Panc1 (cell line): Measurements from ENCODE around the gene MX1. TPM values are rescaled to one million over a fixed set of nuclear protein-coding genes. Genes with fewer than 3 reads are reported as not detected.

ENCODE experiments used
- ATAC-seq: fragments of 200-7000 bp; cut with Tn5 transposase; 2 replicates; pipeline ENCODE4 v1.9.1; 2020; ENCODE audit warnings: mild to moderate bottlenecking, moderate library complexity
- BruUV-seq: library from RNA; stranded (reverse); fragments of 400-500 nt; replicated peaks from 2 replicates; lab custom pipeline; 2021; lab: Mats Ljungman, UMichigan
- CTCF ChIA-PET: fragments of 300-600 bp; sonication (Branson Sonifier 250); formaldehyde crosslinking; loops from one replicate; lab custom pipeline; 2022; ENCODE audit warnings: antibody characterized with exemption; lab: Charles Lee
- POLR2A ChIA-PET: fragments of 300-600 bp; sonication (Branson Sonifier 250); formaldehyde crosslinking; loops from one replicate; lab custom pipeline; 2022; ENCODE audit warnings: antibody characterized with exemption; lab: Charles Lee
- DNase-seq: peaks from one replicate; pipeline ENCODE4 v3.0.0-alpha.2; 2010; ENCODE audit warnings: low read depth, low spot score
- H3K27ac ChIP-seq: 2 replicates; pipeline ENCODE4 v1.5.1; 2011; ENCODE audit warnings: mild to moderate bottlenecking, low read length, inconsistent platforms
- H3K27me3 ChIP-seq: fragments of 200-500 bp; sonication (Bioruptor generic); 2 replicates; pipeline ENCODE4 v1.6.0; 2014; ENCODE audit warnings: low read length, inconsistent platforms; ENCODE audit not compliant: control insufficient read depth, insufficient read depth
- H3K36me3 ChIP-seq: fragments of 200-500 bp; sonication (Bioruptor generic); 2 replicates; pipeline ENCODE4 v1.5.1; 2014; ENCODE audit warnings: inconsistent platforms, mild to moderate bottlenecking, low read length, moderate library complexity; ENCODE audit not compliant: control insufficient read depth, insufficient read depth
- H3K4me1 ChIP-seq: 2 replicates; pipeline ENCODE4 v1.5.1; 2011; ENCODE audit warnings: inconsistent platforms, mild to moderate bottlenecking, low read length, moderate library complexity; ENCODE audit not compliant: control insufficient read depth, insufficient read depth
- H3K4me3 ChIP-seq, 2 experiments: 2 replicates each; pipeline ENCODE4 v1.5.1; 2011 to 2012; ENCODE audit warnings: low read depth in 2 of 2, low read length in 2 of 2, mild to moderate bottlenecking in 2 of 2, inconsistent platforms in 1 of 2, moderate library complexity in 1 of 2
- H3K9me3 ChIP-seq: fragments of 200-500 bp; sonication (Bioruptor generic); 2 replicates; pipeline ENCODE4 v1.5.1; 2014; ENCODE audit warnings: low read depth, mild to moderate bottlenecking, inconsistent platforms, low read length, moderate library complexity; ENCODE audit not compliant: control insufficient read depth, insufficient read depth
- CTCF ChIP-seq: fragments of 450-650 bp; IDR thresholded peaks from 2 replicates; pipeline ENCODE4 v1.5.1; 2017; ENCODE audit warnings: mild to moderate bottlenecking
- POLR2AphosphoS5 ChIP-seq: IDR thresholded peaks from 2 replicates; pipeline ENCODE4 v1.6.1; 2012; ENCODE audit warnings: mild to moderate bottlenecking, low read depth, low read length, moderate library complexity
- REST ChIP-seq, 2 experiments: IDR thresholded peaks; 2 replicates each; pipeline ENCODE4 v1.6.1; 2011 to 2012; ENCODE audit warnings: low read depth in 2 of 2, control low read depth in 1 of 2, low read length in 1 of 2, mild to moderate bottlenecking in 1 of 2, moderate library complexity in 1 of 2; ENCODE audit not compliant: insufficient read depth in 1 of 2
- SIN3A ChIP-seq: IDR thresholded peaks from 2 replicates; pipeline ENCODE4 v1.6.1; 2012; ENCODE audit warnings: low read depth, mild to moderate bottlenecking, low read length, moderate library complexity, borderline replicate concordance; ENCODE audit not compliant: insufficient read depth
- TCF7L2 ChIP-seq: IDR thresholded peaks from 2 replicates; pipeline ENCODE4 v1.6.1; 2011; ENCODE audit warnings: mild to moderate bottlenecking, low read depth, low read length, inconsistent platforms
- in situ Hi-C: cut with HindIII; loops from 2 replicates; pipeline ENCODE4 v1.10.0; 2016; ENCODE audit warnings: low sequenced_read_pairs, low pct_unique_long_range_greater_than_20kb
- intact Hi-C: fragments of 100-400 bp; cut with micrococcal nuclease; formaldehyde crosslinking; loops from one replicate; pipeline ENCODE4 v1.10.0; 2022; ENCODE audit not compliant: unreplicated experiment
- total RNA-seq: library from RNA; stranded (reverse); gene quantifications from one replicate; pipeline ENCODE4 v1.2.1, GENCODE V29; 2021; ENCODE audit not compliant: unreplicated experiment

Gene MX1
- total RNA-seq, 1 experiment from 2014 or later, result 7.8 TPM

- TF ChIP-seq REST (IDR thresholded peaks at IDR 0.05; ENCODE audit: insufficient read depth in 1 of 2, low read depth in 2 of 2, low read length in 1 of 2) (no peak), TCF7L2 (no peak), CTCF (no peak), POLR2AphosphoS5 (no peak), SIN3A (no peak)
- no TSS peak for BruUV-seq
- DNase-seq (no peak), ATAC-seq (no peak)
- intact Hi-C loops (no loop called here), in situ Hi-C loops (no loop called here)
- POLR2A ChIA-PET, result no interaction called here
- Histone ChIP-seq H3K4me3 (no peak overlapping the region), H3K27ac (no peak overlapping the region), H3K27me3 (no peaks in the 10 kb centered on the region), H3K36me3 (no peaks in the 10 kb centered on the region), H3K9me3 (no peaks in the 10 kb centered on the region), H3K4me1 (no peaks in the 10 kb centered on the region)
- CTCF ChIA-PET, result no interaction called here
Observed at GRCh38 chr21:41387824-41388223, 38.2 kb upstream of the MX1 start.

GRCh38 chr21:41388259-41388658, 37.8 kb upstream of the MX1 start:
- ChIA-PET CTCF (no interaction called here), POLR2A (no interaction called here)
- in situ Hi-C loops (no loop called here), intact Hi-C loops (no loop called here)
- Histone ChIP-seq H3K27ac (no peak overlapping the region), H3K9me3 (no peaks in the 10 kb centered on the region), H3K4me3 (no peak overlapping the region), H3K27me3 (no peaks in the 10 kb centered on the region), H3K4me1 (no peaks in the 10 kb centered on the region), H3K36me3 (no peaks in the 10 kb centered on the region)
- DNase-seq (no peak), ATAC-seq (no peak)
- TF ChIP-seq POLR2AphosphoS5 (no peak), REST (IDR thresholded peaks at IDR 0.05; ENCODE audit: insufficient read depth in 1 of 2, low read depth in 2 of 2, low read length in 1 of 2) (no peak), CTCF (no peak), TCF7L2 (no peak), SIN3A (no peak)
- no TSS peak for BruUV-seq
